Brain pericyte (primary cell): ENCODE results near the gene BACH1.

Experiments
- DNase-seq: peaks from one replicate; pipeline ENCODE4 v3.0.0-alpha.2; 2012; ENCODE audit warnings: low read depth, low spot score

Gene BACH1

GRCh38 chr21:29290240-29290639, 8.5 kb upstream of the BACH1 start:
- no peak for DNase-seq

GRCh38 chr21:29293495-29293894, 5.2 kb upstream of the BACH1 start:
- DNase-seq, result no peak

GRCh38 chr21:29295066-29295650, 3.6 kb upstream of the BACH1 start:
- no peak for DNase-seq

GRCh38 chr21:29296446-29296845, 2.3 kb upstream of the BACH1 start:
- DNase-seq, result no peak

- no peak for DNase-seq
Observed at GRCh38 chr21:29297483-29298347, 1.0 kb upstream of the BACH1 start.

- DNase-seq, result no peak
Observed at GRCh38 chr21:29299046-29299915, 559 bp downstream of the BACH1 start.

GRCh38 chr21:29299916-29300806, 1.4 kb downstream of the BACH1 start:
- peak; percentile 71 for DNase-seq

- no peak for DNase-seq
Observed at GRCh38 chr21:29300807-29301138, 2.1 kb downstream of the BACH1 start.

GRCh38 chr21:29301691-29302090, 3.0 kb downstream of the BACH1 start:
- DNase-seq, result no peak

- no peak for DNase-seq
Observed at GRCh38 chr21:29302359-29302875, 3.7 kb downstream of the BACH1 start.

- DNase-seq, result no peak
Observed at GRCh38 chr21:29303288-29303687, 4.6 kb downstream of the BACH1 start.

GRCh38 chr21:29304597-29304996, 5.9 kb downstream of the BACH1 start:
- no peak for DNase-seq

GRCh38 chr21:29305068-29305467, 6.3 kb downstream of the BACH1 start:
- no peak for DNase-seq

- no peak for DNase-seq
Observed at GRCh38 chr21:29305561-29305960, 6.8 kb downstream of the BACH1 start.

GRCh38 chr21:29306920-29307319, 8.2 kb downstream of the BACH1 start:
- no peak for DNase-seq

GRCh38 chr21:29307718-29308455, 9.2 kb downstream of the BACH1 start:
- no peak for DNase-seq

- DNase-seq, result no peak
Observed at GRCh38 chr21:29308456-29308783, 9.7 kb downstream of the BACH1 start.

GRCh38 chr21:29309703-29310102, 11.0 kb downstream of the BACH1 start:
- no peak for DNase-seq

GRCh38 chr21:29311802-29312201, 13.1 kb downstream of the BACH1 start:
- DNase-seq, result no peak

GRCh38 chr21:29312981-29313380, 14.3 kb downstream of the BACH1 start:
- DNase-seq, result no peak
